PFSK-1 (cell line): ENCODE measurements around the gene FBXO48.

Experiments
- FOXP2 ChIP-seq: optimal IDR thresholded peaks from 2 replicates; pipeline ENCODE3; 2011; ENCODE audit warnings: borderline replicate concordance, control low read depth, inconsistent platforms; ENCODE audit not compliant: insufficient read depth; ENCODE audit errors: extremely low read length, extremely low read depth
- POLR2AphosphoS5 ChIP-seq: IDR thresholded peaks from 2 replicates; pipeline ENCODE4 v1.6.1; 2012; ENCODE audit warnings: low read depth, mild to moderate bottlenecking, control low read depth, low read length, moderate library complexity
- SIN3A ChIP-seq: IDR thresholded peaks from 2 replicates; pipeline ENCODE4 v1.6.1; 2012; ENCODE audit warnings: mild to moderate bottlenecking, low read length, moderate library complexity, borderline replicate concordance; ENCODE audit not compliant: insufficient read depth
- TAF1 ChIP-seq: IDR thresholded peaks from 2 replicates; pipeline ENCODE4 v1.6.1; 2012; ENCODE audit warnings: low read length, control low read depth, borderline replicate concordance; ENCODE audit not compliant: insufficient read depth

GRCh38 chr2:68447118-68447517 is 20.0 kb downstream of the FBXO48 start:
- TF ChIP-seq TAF1: no peak
- TF ChIP-seq FOXP2: no peak
- no peak for TF ChIP-seq POLR2AphosphoS5
- TF ChIP-seq SIN3A: no peak
